ENCODE data around the gene STEAP3.

STEAP3 gene

GRCh38 chr2:119295688-119296375 lies 72.2 kb downstream of the STEAP3 start:
- TF ChIP-seq FOXP2 (optimal IDR thresholded peaks at IDR 0.05; ENCODE audit: control extremely low read depth, extremely low read length, insufficient read depth) (no peak), POLR2AphosphoS5 (IDR thresholded peaks at IDR 0.05; ENCODE audit: borderline replicate concordance, low read depth, low read length) (no peak), EZH2 (IDR thresholded peaks at IDR 0.05) (no peak)
- H3K36me3 ChIP-seq (ENCODE audit: insufficient read depth, low read length) = no peaks in the 10 kb centered on the region
- no peak overlapping the region for H3K4me3 ChIP-seq
- H3K9ac ChIP-seq (ENCODE audit: insufficient read length) = no peak overlapping the region
- no peak for DNase-seq (ENCODE audit: low read depth, low spot score)
- H3K9me3 ChIP-seq (ENCODE audit: low read depth, low read length) = no peaks in the 10 kb centered on the region
- no peak overlapping the region for H3K27ac ChIP-seq

GRCh38 chr2:119301413-119301812 lies 77.8 kb downstream of the STEAP3 start:
- Histone ChIP-seq H3K4me3 (no peak overlapping the region), H3K27ac (no peak overlapping the region), H3K9me3 (ENCODE audit: low read depth, low read length) (no peaks in the 10 kb centered on the region), H3K36me3 (ENCODE audit: insufficient read depth, low read length) (no peaks in the 10 kb centered on the region), H3K9ac (ENCODE audit: insufficient read length) (no peak overlapping the region)
- TF ChIP-seq FOXP2 (optimal IDR thresholded peaks at IDR 0.05; ENCODE audit: control extremely low read depth, extremely low read length, insufficient read depth) = no peak
- no peak for TF ChIP-seq EZH2 (IDR thresholded peaks at IDR 0.05)
- no peak for TF ChIP-seq POLR2AphosphoS5 (IDR thresholded peaks at IDR 0.05; ENCODE audit: borderline replicate concordance, low read depth, low read length)
- DNase-seq (ENCODE audit: low read depth, low spot score) = no peak

GRCh38 chr2:119304847-119305246 lies 81.2 kb downstream of the STEAP3 start:
- Histone ChIP-seq H3K27ac (no peak overlapping the region), H3K4me3 (no peak overlapping the region), H3K9ac (ENCODE audit: insufficient read length) (no peak overlapping the region), H3K9me3 (ENCODE audit: low read depth, low read length) (no peaks in the 10 kb centered on the region), H3K36me3 (ENCODE audit: insufficient read depth, low read length) (no peaks in the 10 kb centered on the region)
- TF ChIP-seq EZH2 (IDR thresholded peaks at IDR 0.05) = no peak
- TF ChIP-seq FOXP2 (optimal IDR thresholded peaks at IDR 0.05; ENCODE audit: control extremely low read depth, extremely low read length, insufficient read depth) = no peak
- TF ChIP-seq POLR2AphosphoS5 (IDR thresholded peaks at IDR 0.05; ENCODE audit: borderline replicate concordance, low read depth, low read length) = no peak
- DNase-seq (ENCODE audit: low read depth, low spot score) = no peak

- Histone ChIP-seq H3K36me3 (ENCODE audit: insufficient read depth, low read length) (no peaks in the 10 kb centered on the region), H3K4me3 (no peak overlapping the region), H3K27ac (no peak overlapping the region), H3K9ac (ENCODE audit: insufficient read length) (no peak overlapping the region), H3K9me3 (ENCODE audit: low read depth, low read length) (no peaks in the 10 kb centered on the region)
- no peak for DNase-seq (ENCODE audit: low read depth, low spot score)
- TF ChIP-seq EZH2 (IDR thresholded peaks at IDR 0.05) = no peak
- TF ChIP-seq POLR2AphosphoS5 (IDR thresholded peaks at IDR 0.05; ENCODE audit: borderline replicate concordance, low read depth, low read length) = no peak
- no peak for TF ChIP-seq FOXP2 (optimal IDR thresholded peaks at IDR 0.05; ENCODE audit: control extremely low read depth, extremely low read length, insufficient read depth)
These were observed 82.0 kb downstream of the STEAP3 start for GRCh38 chr2:119305497-119306195.

- TF ChIP-seq POLR2AphosphoS5 (IDR thresholded peaks at IDR 0.05; ENCODE audit: borderline replicate concordance, low read depth, low read length) = no peak
- no peak for TF ChIP-seq FOXP2 (optimal IDR thresholded peaks at IDR 0.05; ENCODE audit: control extremely low read depth, extremely low read length, insufficient read depth)
These were observed 82.6 kb downstream of the STEAP3 start for GRCh38 chr2:119306196-119306590.

GRCh38 chr2:119307419-119308140 lies 83.9 kb downstream of the STEAP3 start:
- Histone ChIP-seq H3K9ac (ENCODE audit: insufficient read length) (no peak overlapping the region), H3K27ac (no peak overlapping the region), H3K9me3 (ENCODE audit: low read depth, low read length) (no peaks in the 10 kb centered on the region), H3K36me3 (ENCODE audit: insufficient read depth, low read length) (no peaks in the 10 kb centered on the region), H3K4me3 (no peak overlapping the region)
- DNase-seq (ENCODE audit: low read depth, low spot score) = no peak
- no peak for TF ChIP-seq FOXP2 (optimal IDR thresholded peaks at IDR 0.05; ENCODE audit: control extremely low read depth, extremely low read length, insufficient read depth)
- no peak for TF ChIP-seq EZH2 (IDR thresholded peaks at IDR 0.05)
- TF ChIP-seq POLR2AphosphoS5 (IDR thresholded peaks at IDR 0.05; ENCODE audit: borderline replicate concordance, low read depth, low read length) = no peak

More at GRCh38 chr2:119306196-119306590, 82.6 kb downstream of the STEAP3 start:
- Histone ChIP-seq H3K4me3 (no peak overlapping the region), H3K9ac (ENCODE audit: insufficient read length) (no peak overlapping the region), H3K36me3 (ENCODE audit: insufficient read depth, low read length) (no peaks in the 10 kb centered on the region), H3K27ac (peak overlapping the region; percentile 39; the same call in 1 of the 2 replicates), H3K9me3 (ENCODE audit: low read depth, low read length) (no peaks in the 10 kb centered on the region)
- DNase-seq (ENCODE audit: low read depth, low spot score) = no peak

GRCh38 chr2:119308793-119309330 lies 85.2 kb downstream of the STEAP3 start:
- Histone ChIP-seq H3K4me3 (no peak overlapping the region), H3K9ac (ENCODE audit: insufficient read length) (no peak overlapping the region), H3K9me3 (ENCODE audit: low read depth, low read length) (no peaks in the 10 kb centered on the region), H3K27ac (no peak overlapping the region), H3K36me3 (ENCODE audit: insufficient read depth, low read length) (no peaks in the 10 kb centered on the region)
- no peak for TF ChIP-seq POLR2AphosphoS5 (IDR thresholded peaks at IDR 0.05; ENCODE audit: borderline replicate concordance, low read depth, low read length)
- no peak for TF ChIP-seq EZH2 (IDR thresholded peaks at IDR 0.05)
- TF ChIP-seq FOXP2 (optimal IDR thresholded peaks at IDR 0.05; ENCODE audit: control extremely low read depth, extremely low read length, insufficient read depth) = no peak
- no peak for DNase-seq (ENCODE audit: low read depth, low spot score)

GRCh38 chr2:119311371-119311770 lies 87.7 kb downstream of the STEAP3 start:
- DNase-seq (ENCODE audit: low read depth, low spot score) = no peak
- H3K9me3 ChIP-seq (ENCODE audit: low read depth, low read length) = peaks cover 8% of the 10 kb centered on the region; the same call in 1 of the 2 replicates
- H3K27ac ChIP-seq = no peak overlapping the region
- H3K36me3 ChIP-seq (ENCODE audit: insufficient read depth, low read length) = no peaks in the 10 kb centered on the region; the same call in 1 of the 2 replicates
- H3K9ac ChIP-seq (ENCODE audit: insufficient read length) = no peak overlapping the region
- TF ChIP-seq EZH2 (IDR thresholded peaks at IDR 0.05) = no peak
- TF ChIP-seq POLR2AphosphoS5 (IDR thresholded peaks at IDR 0.05; ENCODE audit: borderline replicate concordance, low read depth, low read length) = no peak
- TF ChIP-seq FOXP2 (optimal IDR thresholded peaks at IDR 0.05; ENCODE audit: control extremely low read depth, extremely low read length, insufficient read depth) = no peak
- no peak overlapping the region for H3K4me3 ChIP-seq
